ENCODE data around the gene REXO1.

Gene REXO1

DNA sequence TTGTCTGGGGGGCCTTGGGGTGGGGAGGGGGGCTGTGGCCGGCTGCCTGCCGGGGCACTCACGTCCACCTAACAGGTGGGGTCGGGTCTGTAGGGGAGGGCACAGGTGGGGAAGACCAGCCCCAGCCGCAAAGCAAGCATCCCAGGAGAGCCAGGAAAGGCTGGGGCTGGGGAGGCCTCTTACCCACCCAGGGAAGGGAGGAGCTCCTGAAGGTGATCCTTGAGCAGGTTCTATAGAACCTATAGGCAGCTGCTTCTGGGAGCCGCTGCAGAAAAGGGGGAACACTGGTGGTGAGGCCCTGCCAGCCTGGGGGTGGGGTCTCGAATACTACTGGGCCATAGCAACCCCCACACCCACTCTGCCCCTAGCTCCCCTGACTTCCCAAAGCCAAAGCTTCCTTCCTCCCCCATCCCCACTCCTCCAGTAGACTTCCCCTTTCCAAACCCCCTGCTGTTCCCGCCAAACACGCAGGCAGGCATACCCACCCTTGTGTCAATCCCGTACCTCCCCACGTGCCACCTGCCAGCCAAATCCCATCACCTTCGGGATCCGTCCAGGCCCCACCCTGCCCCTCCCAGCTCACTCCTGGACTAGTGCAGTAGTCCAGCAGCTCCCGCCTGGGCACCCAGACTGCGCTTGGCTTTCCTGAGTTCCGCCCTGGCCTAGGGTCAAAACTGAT, 9.5 kb upstream of the REXO1 start:
- Mint-ChIP-seq H3K4me3 (peak overlapping the region; percentile 55), H3K9me3 (no peaks in the 10 kb centered on the region), H3K4me1 (peaks cover 55% of the 10 kb centered on the region), H3K36me3 (no peaks in the 10 kb centered on the region), H3K27ac (no peak overlapping the region), H3K27me3 (no peaks in the 10 kb centered on the region)

DNA sequence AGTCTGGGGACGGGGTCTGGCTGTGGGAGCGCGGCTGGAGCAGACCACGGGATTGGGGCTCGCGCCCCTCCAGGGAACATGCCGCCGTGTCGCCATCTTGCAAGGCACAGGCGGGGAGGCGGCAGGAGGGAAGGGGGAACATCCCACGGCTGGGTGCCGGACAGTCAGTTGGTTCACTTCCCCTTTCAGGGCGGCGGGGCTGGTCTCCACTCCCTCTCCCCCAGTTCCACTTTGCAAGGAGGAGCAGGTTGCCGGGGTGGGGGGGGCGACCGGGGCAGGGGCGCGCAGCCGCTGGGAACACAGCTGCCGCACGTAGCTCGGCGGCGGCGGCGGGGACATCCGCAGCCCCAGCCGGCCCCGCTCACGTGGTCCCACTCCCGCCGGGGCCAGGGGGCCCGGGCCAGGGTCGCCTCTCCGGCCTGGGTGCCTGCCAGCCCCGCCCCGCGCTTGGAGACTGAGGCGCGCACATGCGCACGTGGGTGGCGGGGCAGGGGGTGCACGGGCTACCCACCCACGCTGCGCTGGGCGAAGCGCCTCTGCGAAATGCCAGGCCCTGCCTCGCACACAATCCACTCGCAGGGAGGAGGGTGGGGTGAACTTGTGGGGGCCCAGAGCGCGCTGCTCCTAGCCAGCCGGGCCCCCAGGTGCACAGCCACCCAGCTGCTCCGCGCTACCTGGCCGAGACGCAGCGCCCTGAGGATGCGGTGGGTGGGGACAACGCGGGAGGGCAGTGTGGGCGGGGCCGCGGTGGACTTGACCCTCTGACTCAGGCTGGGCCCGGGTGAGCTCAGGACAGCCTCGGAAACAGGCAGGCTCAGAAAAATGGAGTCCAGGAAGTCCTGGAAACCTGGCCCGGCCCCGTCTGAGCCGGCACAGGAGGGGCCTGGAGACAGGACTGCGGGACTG, 8.7 kb upstream of the REXO1 start:
- no peak overlapping the region for H3K27ac Mint-ChIP-seq
- H3K9me3 Mint-ChIP-seq, result no peaks in the 10 kb centered on the region
- no peaks in the 10 kb centered on the region for H3K36me3 Mint-ChIP-seq
- no peaks in the 10 kb centered on the region for H3K27me3 Mint-ChIP-seq
- H3K4me3 Mint-ChIP-seq, result peak overlapping the region; percentile 78
- peaks cover 59% of the 10 kb centered on the region for H3K4me1 Mint-ChIP-seq

- Mint-ChIP-seq H3K36me3 (no peaks in the 10 kb centered on the region), H3K27me3 (no peaks in the 10 kb centered on the region), H3K9me3 (no peaks in the 10 kb centered on the region), H3K4me1 (peaks cover 56% of the 10 kb centered on the region), H3K27ac (no peak overlapping the region), H3K4me3 (peak overlapping the region; percentile 78)
Observed at GRCh38 chr19:1856345-1856697, 8.0 kb upstream of the REXO1 start.

DNA sequence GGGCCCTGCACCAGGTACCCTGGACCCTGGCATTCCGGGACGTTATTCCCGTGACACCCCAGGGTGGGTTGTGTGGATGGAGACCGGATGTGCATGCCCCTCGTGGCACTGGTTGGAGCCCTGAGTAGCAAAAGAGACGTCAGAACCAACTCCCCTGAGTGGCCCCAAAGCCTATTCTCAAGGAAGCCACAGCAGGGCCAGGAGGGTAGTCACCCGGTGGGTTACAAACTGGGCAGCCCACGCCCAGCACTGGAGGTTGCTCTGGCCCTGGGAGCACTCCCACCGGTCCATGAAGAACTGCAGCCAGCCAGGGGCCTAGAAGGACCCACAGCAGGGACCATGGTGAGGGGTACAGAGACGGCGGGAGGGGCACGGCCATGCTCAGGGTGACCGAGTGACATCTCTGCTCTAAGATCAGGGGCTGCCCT, 7.6 kb upstream of the REXO1 start:
- Mint-ChIP-seq H3K9me3 (no peaks in the 10 kb centered on the region), H3K27me3 (no peaks in the 10 kb centered on the region), H3K27ac (no peak overlapping the region), H3K4me3 (peak overlapping the region; percentile 78), H3K36me3 (no peaks in the 10 kb centered on the region), H3K4me1 (peaks cover 56% of the 10 kb centered on the region)

DNA sequence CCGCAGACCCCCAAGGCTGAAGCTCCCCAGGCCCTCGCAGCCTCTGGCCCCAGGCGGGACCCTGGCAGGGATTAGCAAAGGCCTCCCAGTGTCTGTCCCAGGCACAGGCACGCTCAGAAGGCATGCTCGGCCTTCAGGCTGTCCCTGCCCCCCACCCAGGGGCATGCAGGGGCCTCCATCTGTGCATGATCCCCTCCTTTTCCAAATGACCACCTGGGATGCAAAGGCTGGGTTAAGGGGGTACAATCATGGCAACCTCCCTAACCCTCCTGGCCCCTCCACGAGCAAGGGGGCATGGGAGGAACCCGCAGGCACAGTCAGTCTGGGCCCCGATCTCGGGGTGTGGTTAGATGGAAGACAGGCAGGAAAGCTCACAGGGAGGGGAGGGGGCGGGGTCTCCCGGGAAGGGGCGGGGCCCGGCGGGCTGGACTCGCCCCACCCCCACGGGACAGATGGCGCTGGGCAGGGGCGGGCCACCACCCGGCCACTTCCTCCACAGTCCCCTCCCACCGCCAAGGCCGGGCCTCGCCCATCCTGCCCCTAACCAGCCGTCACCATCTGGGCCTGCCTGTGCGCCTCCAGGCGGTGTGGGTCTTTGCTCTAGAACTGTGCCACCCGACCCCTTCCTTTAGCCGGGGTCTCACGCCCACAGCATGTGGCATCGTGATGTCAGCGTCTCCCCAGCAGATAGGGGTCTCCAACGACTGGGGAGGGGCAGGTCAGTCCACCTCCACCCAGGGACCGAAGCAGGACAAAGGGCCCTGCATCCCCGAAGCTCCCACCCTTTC, 7.0 kb upstream of the REXO1 start:
- Mint-ChIP-seq H3K27me3 (no peaks in the 10 kb centered on the region), H3K36me3 (no peaks in the 10 kb centered on the region), H3K4me1 (peaks cover 59% of the 10 kb centered on the region), H3K27ac (peak overlapping the region; percentile 79), H3K4me3 (peak overlapping the region; percentile 78), H3K9me3 (no peaks in the 10 kb centered on the region)

DNA sequence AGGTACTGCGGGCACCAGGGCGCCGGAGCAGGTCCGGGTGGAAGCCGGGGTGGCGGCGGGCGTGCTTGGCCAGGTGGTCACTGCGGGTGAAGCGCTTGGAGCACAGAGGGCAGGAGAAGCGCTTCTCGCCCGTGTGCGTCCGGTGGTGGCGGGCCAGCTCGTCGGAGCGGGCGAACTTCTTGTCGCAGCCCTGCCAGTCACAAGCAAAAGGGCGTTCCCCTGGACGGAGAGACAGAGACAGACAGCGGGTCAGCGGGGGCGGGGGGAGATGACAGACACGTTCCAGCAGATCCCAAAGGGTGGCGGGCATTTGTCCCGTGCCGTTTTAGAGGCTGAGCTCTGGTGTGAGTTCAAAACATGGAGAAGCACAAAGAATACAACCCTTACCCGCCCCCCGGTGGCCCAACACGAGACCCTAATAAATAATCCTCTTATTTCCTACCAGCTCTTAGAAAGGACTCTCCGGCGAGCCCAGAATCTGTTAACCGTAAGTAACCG, 6.3 kb upstream of the REXO1 start:
- H3K27ac Mint-ChIP-seq, result no peak overlapping the region

GRCh38 chr19:1854039-1854541, 5.8 kb upstream of the REXO1 start:
- no peak overlapping the region for H3K27ac Mint-ChIP-seq
- no peak overlapping the region for H3K4me3 Mint-ChIP-seq
- peaks cover 67% of the 10 kb centered on the region for H3K4me1 Mint-ChIP-seq
- H3K36me3 Mint-ChIP-seq, result no peaks in the 10 kb centered on the region
- no peaks in the 10 kb centered on the region for H3K27me3 Mint-ChIP-seq
- no peaks in the 10 kb centered on the region for H3K9me3 Mint-ChIP-seq

More for the DNA sequence above, 6.3 kb upstream of the REXO1 start:
- Mint-ChIP-seq H3K9me3 (no peaks in the 10 kb centered on the region), H3K27me3 (no peaks in the 10 kb centered on the region), H3K36me3 (no peaks in the 10 kb centered on the region), H3K4me3 (peak overlapping the region; percentile 78), H3K4me1 (peaks cover 66% of the 10 kb centered on the region)

DNA sequence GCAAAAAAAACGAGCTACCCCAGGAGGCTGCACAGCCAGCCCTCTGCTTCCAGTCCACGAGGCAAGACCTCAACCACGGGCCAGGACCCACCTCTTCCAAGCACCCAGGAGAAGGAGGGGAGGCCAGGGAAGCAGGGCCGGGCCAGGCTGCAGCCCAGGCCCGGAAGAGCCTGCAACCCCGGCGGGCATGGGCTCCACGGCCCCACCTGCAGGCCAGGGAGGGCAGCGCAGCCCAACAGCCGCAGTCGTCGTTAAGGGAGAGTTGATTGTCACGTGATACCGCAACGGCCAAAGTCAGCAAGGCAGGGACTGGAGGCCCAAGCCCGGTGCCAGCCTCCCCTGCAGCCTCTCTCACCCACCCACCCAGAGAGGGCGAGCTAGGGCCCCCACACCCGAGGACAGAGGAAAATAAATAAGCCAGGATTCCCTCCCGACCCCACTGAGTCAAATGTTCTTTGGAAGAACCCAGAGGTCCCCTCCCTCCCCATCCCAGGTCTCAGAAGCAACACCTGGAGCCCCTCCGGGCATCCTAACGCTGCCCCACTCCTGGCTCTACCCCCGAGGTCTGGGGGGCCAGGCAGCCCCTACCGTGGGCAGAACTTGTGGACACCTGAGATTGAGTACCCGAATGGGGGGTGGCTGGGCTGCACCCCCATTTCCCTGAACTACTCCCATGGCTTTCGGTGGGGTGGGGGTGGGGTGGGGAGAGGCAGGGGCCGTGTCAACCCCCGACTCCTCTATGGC, 5.2 kb upstream of the REXO1 start:
- Mint-ChIP-seq H3K4me3 (peak overlapping the region; percentile 65), H3K9me3 (no peaks in the 10 kb centered on the region), H3K4me1 (peaks cover 67% of the 10 kb centered on the region), H3K27me3 (no peaks in the 10 kb centered on the region), H3K27ac (peak overlapping the region; percentile 82), H3K36me3 (no peaks in the 10 kb centered on the region)

DNA sequence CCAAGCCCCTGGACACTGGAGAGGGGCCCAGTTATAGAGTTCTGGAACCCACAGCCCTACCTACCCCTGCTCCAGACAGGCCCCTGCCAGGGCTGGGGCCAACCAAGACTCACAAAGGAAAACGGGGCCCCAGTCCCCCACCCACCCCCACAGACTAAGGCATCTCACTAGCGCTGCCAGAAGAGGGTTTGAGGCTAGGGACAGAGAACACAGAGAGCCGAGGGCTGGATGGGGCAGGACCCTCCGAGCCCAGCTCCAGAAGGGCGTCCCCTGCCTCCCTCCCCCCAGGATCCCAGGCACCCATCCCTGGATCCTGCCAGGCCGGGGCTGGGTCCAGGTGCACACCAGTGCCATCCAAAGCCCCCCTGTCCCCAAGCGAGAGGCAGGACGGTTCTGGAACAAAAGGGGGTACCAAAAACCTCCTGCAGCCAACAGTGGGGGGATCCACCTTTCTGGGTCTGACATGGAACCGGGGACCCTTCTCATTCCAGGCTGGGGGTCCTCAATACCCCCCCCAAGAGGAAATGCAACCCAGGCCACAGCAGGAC, 4.4 kb upstream of the REXO1 start:
- H3K9me3 Mint-ChIP-seq, result no peaks in the 10 kb centered on the region
- H3K4me3 Mint-ChIP-seq, result peak overlapping the region; percentile 30
- peaks cover 59% of the 10 kb centered on the region for H3K4me1 Mint-ChIP-seq
- no peaks in the 10 kb centered on the region for H3K27me3 Mint-ChIP-seq
- H3K36me3 Mint-ChIP-seq, result no peaks in the 10 kb centered on the region
- no peak overlapping the region for H3K27ac Mint-ChIP-seq

- no peaks in the 10 kb centered on the region for H3K27me3 Mint-ChIP-seq
- no peak overlapping the region for H3K27ac Mint-ChIP-seq
- peaks cover 61% of the 10 kb centered on the region for H3K4me1 Mint-ChIP-seq
- H3K36me3 Mint-ChIP-seq, result no peaks in the 10 kb centered on the region
- peak overlapping the region; percentile 30 for H3K4me3 Mint-ChIP-seq
- no peaks in the 10 kb centered on the region for H3K9me3 Mint-ChIP-seq
Observed at GRCh38 chr19:1851654-1852580, 3.6 kb upstream of the REXO1 start.

DNA sequence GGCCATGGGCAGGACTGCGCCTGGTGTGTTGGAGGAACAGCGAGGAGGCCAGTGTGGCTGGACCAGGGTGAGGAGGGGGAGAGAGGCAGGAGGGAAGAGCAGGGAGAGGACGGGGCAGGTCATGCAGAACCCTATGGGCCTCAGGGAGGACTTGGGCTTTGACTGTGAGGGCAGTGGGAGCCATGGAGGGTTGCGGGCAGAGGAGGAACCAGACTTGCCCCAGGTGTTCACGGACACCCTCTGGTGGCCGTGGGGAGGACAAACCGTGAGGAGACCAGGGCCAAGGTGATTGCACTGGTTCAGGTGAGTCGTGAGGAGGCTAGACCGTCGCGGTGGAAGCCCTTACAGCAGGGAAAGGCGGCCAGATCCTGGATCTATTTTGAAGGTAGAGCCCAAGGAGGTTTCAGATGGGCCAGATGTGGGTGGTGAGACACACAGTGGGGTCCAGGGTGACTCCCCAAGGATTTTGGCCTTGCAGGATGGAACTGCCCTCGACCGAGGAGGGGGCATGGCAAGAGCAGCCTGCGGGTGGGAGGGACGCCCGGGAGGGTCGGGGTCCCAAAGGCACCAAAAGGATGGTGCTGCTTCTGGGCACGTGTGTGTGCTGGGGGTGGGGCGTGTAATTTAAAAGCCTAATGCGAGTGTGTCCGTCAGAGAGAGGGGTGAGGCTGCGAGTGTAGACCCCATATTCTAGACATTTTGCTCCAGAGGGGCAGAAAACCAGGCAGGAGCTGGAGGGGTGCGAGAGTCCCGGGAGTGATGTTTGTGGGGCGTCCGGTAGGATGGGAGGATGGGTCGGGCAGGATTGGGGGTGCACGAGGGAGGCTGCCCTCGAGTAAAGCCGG, 2.7 kb upstream of the REXO1 start:
- peak overlapping the region; percentile 74 for H3K4me3 Mint-ChIP-seq
- H3K27ac Mint-ChIP-seq, result peak overlapping the region; percentile 62
- peaks cover 66% of the 10 kb centered on the region for H3K4me1 Mint-ChIP-seq
- H3K27me3 Mint-ChIP-seq, result no peaks in the 10 kb centered on the region
- no peaks in the 10 kb centered on the region for H3K36me3 Mint-ChIP-seq
- no peaks in the 10 kb centered on the region for H3K9me3 Mint-ChIP-seq

DNA sequence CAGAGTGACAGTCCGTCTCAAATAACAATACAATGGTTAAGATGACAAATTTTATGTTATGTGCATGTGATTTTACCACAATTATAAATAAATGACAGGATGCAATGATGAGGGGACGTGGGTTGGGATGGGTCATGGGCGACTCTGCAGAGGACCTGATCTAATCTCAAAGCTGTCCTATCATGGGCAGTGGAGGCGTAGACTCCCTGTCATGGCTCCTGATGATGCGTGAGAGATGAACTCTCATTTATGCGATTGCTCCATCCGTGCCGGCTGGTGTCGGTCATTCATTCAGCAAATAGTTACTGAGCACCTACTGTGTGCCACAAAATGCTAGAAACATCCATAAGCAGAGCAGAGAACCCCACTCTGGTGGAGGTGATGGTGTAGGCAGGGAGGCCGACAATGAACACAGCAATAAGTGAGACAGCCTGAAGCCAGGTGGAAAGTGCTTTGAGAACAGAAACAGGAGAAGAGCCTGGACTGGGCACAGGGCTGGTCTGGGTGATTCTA, 1.7 kb upstream of the REXO1 start:
- no peaks in the 10 kb centered on the region for H3K27me3 Mint-ChIP-seq
- peak overlapping the region; percentile 42 for H3K4me3 Mint-ChIP-seq
- H3K9me3 Mint-ChIP-seq, result no peaks in the 10 kb centered on the region
- no peaks in the 10 kb centered on the region for H3K36me3 Mint-ChIP-seq
- peak overlapping the region; percentile 15 for H3K27ac Mint-ChIP-seq
- peaks cover 64% of the 10 kb centered on the region for H3K4me1 Mint-ChIP-seq

- Mint-ChIP-seq H3K36me3 (no peaks in the 10 kb centered on the region), H3K27ac (peak overlapping the region; percentile 65), H3K4me1 (peaks cover 65% of the 10 kb centered on the region), H3K4me3 (no peak overlapping the region), H3K27me3 (no peaks in the 10 kb centered on the region), H3K9me3 (no peaks in the 10 kb centered on the region)
Observed at GRCh38 chr19:1849132-1849474, 820 bp upstream of the REXO1 start.
